ENCODE results near the gene OR2M4.
"Not testable (repeated sequence)": the region's sequence is repeated elsewhere in the genome, so short reads cannot be mapped to it uniquely, and the experiment has no call there.

The OR2M4 gene

DNA sequence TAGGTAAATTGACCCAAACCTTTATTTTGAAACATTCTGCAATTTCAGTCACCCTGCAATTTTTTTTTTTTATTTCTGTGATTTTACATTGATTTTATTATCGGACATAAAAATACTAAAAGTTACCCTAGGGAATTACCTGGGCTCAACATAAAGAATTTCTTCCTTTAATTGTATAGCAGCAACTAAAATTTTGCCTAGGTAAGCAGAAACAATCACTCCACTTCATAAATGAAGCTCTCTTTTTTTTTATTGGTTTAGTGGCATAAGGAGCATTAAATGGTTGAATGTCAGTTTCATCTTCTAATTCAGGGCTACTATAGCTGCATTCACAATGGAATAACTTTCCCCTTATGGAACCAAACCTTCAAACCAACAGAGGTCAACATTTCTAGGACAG lies 15.3 kb upstream of the OR2M4 start:
- Mint-ChIP-seq H3K9me3 (peaks cover 39% of the 10 kb centered on the region), H3K4me1 (no peaks in the 10 kb centered on the region), H3K4me3 (no peak overlapping the region), H3K36me3 (ENCODE audit: low read depth) (no peaks in the 10 kb centered on the region), H3K27me3 (ENCODE audit: low read depth) (no peaks in the 10 kb centered on the region), H3K27ac (no peak overlapping the region)
- no peak for TF ChIP-seq CTCF (IDR thresholded peaks at IDR 0.05; ENCODE audit: unreplicated experiment in 3 of 3)

DNA sequence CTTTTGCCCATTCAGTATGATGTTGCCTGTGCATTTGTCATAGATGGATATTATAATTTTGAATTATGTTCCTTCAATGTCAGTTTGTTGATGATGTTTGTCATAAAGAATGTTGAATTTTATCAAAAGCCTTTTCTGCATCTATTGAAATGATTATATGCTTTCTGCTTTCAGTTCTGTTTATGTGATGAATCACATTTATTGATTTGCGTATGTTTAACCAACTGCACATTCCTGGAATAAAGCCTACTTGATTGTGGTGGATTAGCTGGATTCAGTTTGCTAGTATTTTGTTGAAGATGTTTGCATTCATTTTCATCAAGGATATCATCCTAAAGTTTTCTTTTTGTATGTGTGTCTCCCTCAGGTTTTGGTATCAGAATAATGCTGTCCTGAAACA lies 5.7 kb upstream of the OR2M4 start:
- TF ChIP-seq CTCF (IDR thresholded peaks at IDR 0.05; ENCODE audit: unreplicated experiment in 3 of 3): no peak
- H3K36me3 Mint-ChIP-seq (ENCODE audit: low read depth): no peaks in the 10 kb centered on the region
- H3K4me3 Mint-ChIP-seq: no peak overlapping the region
- H3K27ac Mint-ChIP-seq: no peak overlapping the region
- H3K9me3 Mint-ChIP-seq: peaks cover 43% of the 10 kb centered on the region
- no peaks in the 10 kb centered on the region for H3K4me1 Mint-ChIP-seq
- no peaks in the 10 kb centered on the region for H3K27me3 Mint-ChIP-seq (ENCODE audit: low read depth)

- Mint-ChIP-seq H3K27ac (no peak overlapping the region), H3K36me3 (ENCODE audit: low read depth) (no peaks in the 10 kb centered on the region)
Observed at GRCh38 chr1:248229360-248229908, 1.8 kb upstream of the OR2M4 start.

DNA sequence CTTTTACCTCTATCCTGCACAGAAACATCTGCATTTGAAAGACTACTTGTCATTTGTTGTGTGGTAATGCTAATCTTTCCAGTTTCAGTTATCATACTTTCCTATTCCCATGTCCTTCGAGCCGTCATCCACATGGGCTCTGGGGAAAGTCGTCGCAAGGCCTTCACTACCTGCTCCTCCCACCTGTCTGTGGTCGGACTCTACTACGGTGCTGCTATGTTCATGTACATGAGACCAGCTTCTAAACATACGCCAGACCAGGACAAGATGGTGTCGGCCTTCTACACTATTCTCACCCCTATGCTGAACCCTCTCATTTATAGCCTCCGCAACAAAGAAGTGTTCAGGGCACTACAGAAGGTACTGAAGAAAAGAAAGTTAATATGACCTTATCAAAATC lies 8.3 kb downstream of the OR2M4 start:
- Mint-ChIP-seq H3K27me3 (ENCODE audit: low read depth) (no peaks in the 10 kb centered on the region), H3K27ac (no peak overlapping the region), H3K36me3 (ENCODE audit: low read depth) (no peaks in the 10 kb centered on the region), H3K4me1 (no peaks in the 10 kb centered on the region), H3K9me3 (peaks cover 55% of the 10 kb centered on the region), H3K4me3 (no peak overlapping the region)
- no peak for TF ChIP-seq CTCF (IDR thresholded peaks at IDR 0.05; ENCODE audit: unreplicated experiment in 3 of 3)

More at GRCh38 chr1:248229360-248229908, 1.8 kb upstream of the OR2M4 start:
- no peak overlapping the region for H3K4me3 Mint-ChIP-seq
- TF ChIP-seq CTCF (IDR thresholded peaks at IDR 0.05; ENCODE audit: unreplicated experiment in 3 of 3): no peak
- no peaks in the 10 kb centered on the region for H3K27me3 Mint-ChIP-seq (ENCODE audit: low read depth)
- peaks cover 50% of the 10 kb centered on the region for H3K9me3 Mint-ChIP-seq
- no peaks in the 10 kb centered on the region for H3K4me1 Mint-ChIP-seq

DNA sequence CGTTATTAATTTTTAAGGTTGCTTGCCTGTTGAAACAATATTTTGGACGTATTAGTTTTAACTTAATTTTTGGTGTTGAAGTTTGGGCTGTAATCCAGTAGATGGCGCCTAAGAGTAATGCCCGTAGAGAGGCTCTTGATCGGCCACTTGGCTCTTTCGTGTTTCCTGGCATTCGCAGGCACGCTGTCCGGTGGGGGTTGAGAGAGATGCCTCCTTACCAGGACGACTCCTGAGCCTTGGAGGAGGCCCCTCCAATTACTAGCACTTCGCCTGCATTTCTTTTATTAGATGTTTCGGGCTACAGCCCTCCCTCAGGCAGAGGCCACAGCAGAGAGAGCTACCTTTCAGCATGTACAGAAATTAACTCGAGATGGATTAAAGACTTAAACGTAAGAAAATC lies 12.0 kb downstream of the OR2M4 start:
- Mint-ChIP-seq H3K4me1 (no peaks in the 10 kb centered on the region), H3K9me3 (peaks cover 45% of the 10 kb centered on the region), H3K4me3 (no peak overlapping the region), H3K27me3 (ENCODE audit: low read depth) (no peaks in the 10 kb centered on the region), H3K27ac (no peak overlapping the region), H3K36me3 (ENCODE audit: low read depth) (no peaks in the 10 kb centered on the region)
- peak in 2 of 3 experiments; percentile 17 to 43 for TF ChIP-seq CTCF (IDR thresholded peaks at IDR 0.05; ENCODE audit: unreplicated experiment in 3 of 3)

GRCh38 chr1:248259309-248259708 lies 28.1 kb downstream of the OR2M4 start:
- H3K27ac Mint-ChIP-seq; H3K36me3 Mint-ChIP-seq (ENCODE audit: low read depth); H3K27me3 Mint-ChIP-seq (ENCODE audit: low read depth); H3K4me1 Mint-ChIP-seq; H3K4me3 Mint-ChIP-seq: not testable (repeated sequence)
- peaks cover 33% of the 10 kb centered on the region for H3K9me3 Mint-ChIP-seq

Measured in nephron (organoid).